GM23338 (cell line): ENCODE data around the gene PCSK4.

Source experiments
- CREB1 ChIP-seq: fragments of 250-450 bp; sonication (Bioruptor Pico); IDR thresholded peaks from 2 replicates; pipeline ENCODE4 v1.5.0; 2020; ENCODE audit warnings: low read depth, mild to moderate bottlenecking, moderate library complexity
- CTCF ChIP-seq, 2 experiments: fragments of 200-600 bp in 1 of 2; sonication (generic) in 1 of 2; conservative IDR thresholded peaks; 2 replicates each; pipeline versions ENCODE4 v1.5.1 to v1.6.1; 2016 to 2017; ENCODE audit warnings: antibody characterized with exemption in 2 of 2, low read depth in 2 of 2, mild to moderate bottlenecking in 2 of 2, moderate library complexity in 1 of 2
- EZH2 ChIP-seq: fragments of 200-600 bp; sonication (generic); IDR thresholded peaks from one replicate; pipeline ENCODE4 v1.8.0; 2017; ENCODE audit warnings: antibody characterized with exemption, mild to moderate bottlenecking, low read depth; ENCODE audit not compliant: unreplicated experiment
- EZH2phosphoT487 ChIP-seq: fragments of 200-600 bp; sonication (generic); IDR thresholded peaks from one replicate; pipeline ENCODE4 v1.8.1; 2018; ENCODE audit warnings: antibody characterized with exemption; ENCODE audit not compliant: unreplicated experiment
- JUNB ChIP-seq: IDR thresholded peaks from one replicate; pipeline ENCODE4 v1.6.1; 2016; ENCODE audit warnings: antibody characterized with exemption; ENCODE audit not compliant: unreplicated experiment
- POLR2AphosphoS5 ChIP-seq: IDR thresholded peaks from 2 replicates; pipeline ENCODE4 v1.6.1; 2016; ENCODE audit warnings: antibody characterized with exemption, low read depth
- REST ChIP-seq: IDR thresholded peaks from one replicate; pipeline ENCODE4 v1.6.1; 2018; ENCODE audit warnings: antibody characterized with exemption; ENCODE audit not compliant: unreplicated experiment
- ZNF462 ChIP-seq: fragments of 250-450 bp; sonication (Bioruptor Pico); IDR thresholded peaks from 2 replicates; pipeline ENCODE4 v1.5.0; 2020; ENCODE audit warnings: mild to moderate bottlenecking, moderate library complexity

GRCh38 chr19:1435378-1435989 lies 54.7 kb downstream of the PCSK4 start:
- TF ChIP-seq JUNB = no peak
- TF ChIP-seq POLR2AphosphoS5 = no peak
- no peak for TF ChIP-seq CTCF (conservative IDR thresholded peaks at IDR 0.05; ENCODE audit: low read depth in 2 of 2)
- no peak for TF ChIP-seq EZH2
- no peak for TF ChIP-seq REST
- no peak for TF ChIP-seq EZH2phosphoT487
- TF ChIP-seq ZNF462 (CRISPR knock-in tag) = no peak
- TF ChIP-seq CREB1 = no peak
